HG03521 (cell line): ENCODE results near the gene GRID1.
"Not testable (repeated sequence)": the region's sequence is repeated elsewhere in the genome, so short reads cannot be mapped to it uniquely, and the experiment has no call there.

Experiments used
- ATAC-seq: cut with Tn5 transposase; IDR thresholded peaks from one replicate; pipeline ENCODE4 v1.9.1; 2021; ENCODE audit warnings: mild to moderate bottlenecking, moderate library complexity; ENCODE audit not compliant: unreplicated experiment

The GRID1 gene

GRCh38 chr10:86102031-86102430 is 264.6 kb downstream of the GRID1 start:
- no peak for ATAC-seq

- ATAC-seq, result peak; percentile 71
Measured at GRCh38 chr10:86100581-86101061, 266.0 kb downstream of the GRID1 start.

GRCh38 chr10:86099542-86100334 is 266.9 kb downstream of the GRID1 start:
- no peak for ATAC-seq

GRCh38 chr10:86098187-86098881 is 268.3 kb downstream of the GRID1 start:
- ATAC-seq, result no peak

GRCh38 chr10:86095061-86095460 is 271.5 kb downstream of the GRID1 start:
- not testable (repeated sequence) for ATAC-seq

DNA sequence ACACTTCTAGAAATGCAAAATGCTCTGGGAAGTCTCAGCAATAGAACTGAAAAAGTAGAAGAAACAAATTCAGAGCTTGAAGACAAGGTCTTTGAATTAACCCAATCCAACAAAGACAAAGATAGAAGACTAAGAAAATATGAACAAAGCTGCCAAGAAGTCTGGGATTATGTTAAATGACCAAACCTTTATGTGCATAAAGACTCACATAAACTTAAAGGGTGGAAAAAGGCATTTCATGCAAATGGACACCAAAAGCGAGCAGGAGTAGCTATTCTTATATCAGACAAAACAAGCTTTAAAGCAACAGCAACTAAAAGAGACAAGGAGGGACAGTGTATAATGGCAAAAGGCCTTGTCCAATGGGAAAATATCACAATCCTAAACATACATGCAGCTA is 274.3 kb downstream of the GRID1 start:
- ATAC-seq, result not testable (repeated sequence)

DNA sequence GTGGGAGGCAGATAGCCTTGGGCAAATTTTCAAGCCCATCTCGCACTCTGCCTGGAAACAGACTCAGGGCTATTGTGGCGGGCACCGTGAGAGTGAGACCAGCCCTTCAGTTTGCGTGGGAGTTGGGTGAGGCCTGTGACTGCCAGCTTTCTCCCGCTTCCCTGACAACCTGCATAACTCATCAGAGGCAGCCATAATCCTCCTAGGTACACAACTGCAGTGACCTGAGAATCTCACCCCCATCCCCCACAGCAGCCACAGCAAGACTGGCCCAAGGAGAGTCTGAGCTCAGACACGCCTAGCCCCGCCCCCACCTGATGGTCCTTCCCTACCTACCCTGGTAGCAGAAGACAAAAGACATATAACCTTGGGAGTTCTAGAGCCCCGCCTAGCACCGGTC is 275.4 kb downstream of the GRID1 start:
- no peak for ATAC-seq

DNA sequence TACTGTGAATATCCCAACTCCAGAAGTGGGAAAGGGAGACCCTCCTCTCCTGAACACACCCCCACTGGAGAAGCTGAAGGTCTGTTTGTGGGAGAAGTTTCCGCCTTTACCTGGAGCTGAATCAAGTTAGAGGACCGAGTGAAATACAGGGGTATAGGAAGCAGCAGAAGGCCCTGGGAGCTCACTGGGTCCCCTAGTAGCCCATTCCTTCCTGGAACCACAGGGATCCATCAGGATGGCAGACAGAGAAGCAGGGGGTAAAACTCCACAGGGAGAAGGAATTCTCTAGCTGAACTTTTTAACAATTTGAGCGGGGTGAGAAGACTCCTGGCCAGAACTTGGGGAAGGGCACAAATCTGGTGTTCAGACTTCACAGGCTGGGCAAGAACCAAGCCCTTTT is 275.8 kb downstream of the GRID1 start:
- no peak for ATAC-seq

- ATAC-seq, result no peak
Measured at GRCh38 chr10:86087716-86088115, 278.9 kb downstream of the GRID1 start.

- ATAC-seq, result no peak
Measured at GRCh38 chr10:86086418-86086817, 280.2 kb downstream of the GRID1 start.

DNA sequence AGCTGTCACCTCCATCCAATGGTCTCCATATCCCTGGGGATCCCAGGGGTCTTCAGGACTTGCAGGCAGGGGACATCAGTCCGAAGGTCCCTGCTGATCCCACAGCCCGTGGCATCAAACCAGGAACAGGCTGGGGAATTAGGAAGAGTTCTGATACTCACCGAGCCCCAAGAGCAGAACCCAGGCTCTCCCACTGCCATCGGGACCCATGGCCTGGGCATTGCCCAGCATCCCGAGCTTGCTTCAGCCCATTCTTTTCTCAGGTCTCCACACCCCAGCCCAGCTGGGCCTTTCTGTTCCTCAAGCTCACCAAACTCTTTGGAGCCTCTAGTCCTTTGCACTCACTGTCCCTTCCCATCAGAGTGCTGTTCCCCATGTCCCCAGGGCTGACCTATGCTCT is 280.9 kb downstream of the GRID1 start:
- ATAC-seq, result no peak

GRCh38 chr10:86085136-86085535 is 281.5 kb downstream of the GRID1 start:
- no peak for ATAC-seq

DNA sequence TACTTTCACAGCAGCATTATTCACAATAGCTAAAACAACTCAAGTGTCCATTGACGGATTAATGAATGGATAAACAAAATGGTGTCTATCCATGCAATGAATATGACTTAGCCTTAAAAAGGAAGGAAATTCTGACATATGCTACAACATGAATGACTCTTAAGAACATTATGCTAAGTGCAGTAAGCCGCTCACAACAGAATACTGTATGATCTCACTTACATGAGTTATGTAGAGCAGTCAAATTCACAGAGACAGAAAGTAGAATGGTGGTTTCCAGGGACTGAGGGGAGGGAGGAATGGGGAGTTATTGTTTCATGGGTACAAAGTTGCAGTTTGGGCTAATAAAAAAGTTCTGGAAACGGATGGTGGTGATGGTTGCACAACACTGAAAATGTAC is 282.0 kb downstream of the GRID1 start:
- no peak for ATAC-seq

DNA sequence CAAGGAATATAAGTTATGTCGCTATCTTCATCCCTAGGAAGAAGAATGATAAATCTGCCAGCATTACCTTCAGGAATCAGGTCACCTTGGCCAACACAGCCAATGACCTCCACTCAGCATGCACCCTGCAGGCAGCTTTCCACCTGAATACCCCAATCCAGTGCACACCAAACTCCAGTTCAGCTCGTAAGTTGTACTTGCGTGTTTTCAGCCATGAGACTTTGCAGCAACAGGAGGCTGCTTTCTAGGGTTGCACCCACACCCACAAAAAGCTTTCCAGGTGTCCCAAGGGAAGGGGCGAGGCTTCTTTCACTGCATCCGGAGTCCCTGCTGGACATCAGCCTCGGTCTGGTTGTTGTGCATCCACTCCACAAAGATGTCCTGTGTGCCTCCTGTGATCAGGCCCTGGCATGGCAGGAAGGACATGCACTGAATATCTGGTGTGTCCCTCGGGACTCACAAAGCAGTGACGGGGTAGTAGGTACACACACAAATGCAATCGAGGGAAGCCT is 282.9 kb downstream of the GRID1 start:
- no peak for ATAC-seq

GRCh38 chr10:86083206-86083605 is 283.4 kb downstream of the GRID1 start:
- no peak for ATAC-seq

DNA sequence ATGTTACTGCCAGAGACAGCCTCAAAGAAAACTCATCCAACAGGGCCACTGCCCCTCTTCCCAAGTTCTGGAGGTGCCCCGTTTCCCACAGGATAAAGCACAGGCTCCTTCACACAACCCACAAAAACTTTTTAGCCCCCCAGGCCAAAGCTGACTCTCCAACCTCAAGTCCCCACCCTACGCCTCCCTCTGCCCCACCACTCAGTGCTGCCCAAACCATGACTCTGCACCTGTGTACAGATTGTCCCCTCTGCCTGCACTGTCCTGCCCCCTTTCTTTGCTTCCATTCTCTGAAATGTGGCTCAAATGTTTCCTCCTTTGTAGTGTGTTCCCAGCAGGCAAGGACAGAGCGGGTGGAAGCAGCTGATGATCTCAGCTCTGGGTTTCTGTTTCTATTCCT is 284.0 kb downstream of the GRID1 start:
- no peak for ATAC-seq

- ATAC-seq, result no peak
Measured at GRCh38 chr10:86079088-86079487, 287.5 kb downstream of the GRID1 start.

GRCh38 chr10:86078639-86079035 is 288.0 kb downstream of the GRID1 start:
- no peak for ATAC-seq

GRCh38 chr10:86077871-86078638 is 288.5 kb downstream of the GRID1 start:
- no peak for ATAC-seq

DNA sequence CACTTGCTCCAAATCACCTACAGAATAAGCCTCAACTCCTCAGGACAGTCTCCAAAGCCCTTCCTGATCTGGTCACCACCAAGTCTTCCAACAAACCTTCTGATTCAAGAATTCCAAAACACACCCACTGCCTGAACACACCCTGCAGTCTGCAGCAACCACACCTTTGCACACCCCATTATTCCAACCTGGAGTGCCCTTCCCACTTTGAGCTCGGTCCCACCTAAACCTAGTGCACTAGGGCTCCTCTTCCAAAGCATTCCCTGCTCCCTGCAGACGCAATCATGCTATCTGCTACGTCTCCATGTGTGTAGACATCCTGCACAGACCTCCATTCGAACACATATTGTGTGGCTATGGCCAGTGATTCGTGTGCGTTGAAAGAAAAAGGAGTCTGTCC is 289.3 kb downstream of the GRID1 start:
- no peak for ATAC-seq

DNA sequence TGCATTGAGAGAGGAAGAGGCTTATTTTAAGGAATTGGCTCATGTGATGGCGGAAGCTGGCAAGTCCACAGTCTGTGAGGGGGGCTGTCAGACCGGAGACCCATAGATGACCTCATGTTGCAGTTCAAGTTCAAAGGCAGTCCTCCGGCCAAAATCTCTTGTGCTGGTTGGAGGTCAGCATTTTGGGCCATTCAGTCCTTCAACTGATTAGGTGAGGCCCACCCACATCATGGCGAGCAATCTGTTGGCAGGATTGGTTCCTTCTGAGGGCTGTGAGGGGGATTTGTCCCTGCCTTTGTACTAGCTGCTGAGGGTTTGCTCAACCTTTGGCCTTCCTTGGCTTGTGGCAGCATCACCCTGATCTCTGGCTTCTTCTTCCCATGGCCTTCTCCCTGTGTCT is 290.1 kb downstream of the GRID1 start:
- ATAC-seq, result not testable (repeated sequence)
